Stimulated activated CD4-positive, alpha-beta T cell treated with anti-CD3 and anti-CD28 coated beads, TNF-alpha, amount 100 ng/mL, for 24 hours (primary cell): ENCODE measurements around the gene ZNF17.

Source experiments
- DNase-seq, 3 experiments: peaks; one replicate each; pipeline ENCODE4 v3.0.0-alpha.2; 2020; ENCODE audit warnings: low read depth in 3 of 3

Gene ZNF17

DNA sequence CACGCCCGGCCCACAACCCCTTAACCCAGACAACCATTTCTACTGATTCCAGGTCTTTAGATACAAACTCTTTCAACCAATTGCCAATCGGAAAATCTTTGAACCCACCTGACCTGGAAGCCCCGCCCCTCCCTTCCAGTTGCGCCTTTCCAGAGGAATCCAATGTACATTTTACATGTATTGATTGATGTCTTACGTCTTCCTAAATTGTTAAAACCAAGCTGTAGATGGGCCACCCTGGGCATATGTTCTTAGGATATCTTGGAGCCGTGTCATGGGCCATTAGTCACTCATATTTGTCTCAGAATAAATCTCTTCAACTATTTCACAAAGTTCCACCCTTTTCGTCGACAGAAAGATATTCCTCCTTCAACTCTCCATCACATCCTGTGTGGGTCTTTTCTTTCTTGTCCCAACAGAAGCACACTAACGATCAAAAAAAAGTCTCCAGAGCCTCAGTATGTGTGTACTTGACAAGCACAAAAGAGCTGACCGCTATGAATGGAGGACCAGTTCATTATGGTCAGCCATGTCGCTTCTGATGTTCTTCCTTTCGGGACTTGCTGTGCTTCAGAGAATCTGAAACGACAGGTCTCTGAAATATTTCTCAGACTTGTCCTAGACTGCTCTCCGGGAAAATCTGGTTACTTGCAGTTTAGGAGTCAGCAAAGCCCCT, 23.6 kb downstream of the ZNF17 start:
- DNase-seq: no peak

DNA sequence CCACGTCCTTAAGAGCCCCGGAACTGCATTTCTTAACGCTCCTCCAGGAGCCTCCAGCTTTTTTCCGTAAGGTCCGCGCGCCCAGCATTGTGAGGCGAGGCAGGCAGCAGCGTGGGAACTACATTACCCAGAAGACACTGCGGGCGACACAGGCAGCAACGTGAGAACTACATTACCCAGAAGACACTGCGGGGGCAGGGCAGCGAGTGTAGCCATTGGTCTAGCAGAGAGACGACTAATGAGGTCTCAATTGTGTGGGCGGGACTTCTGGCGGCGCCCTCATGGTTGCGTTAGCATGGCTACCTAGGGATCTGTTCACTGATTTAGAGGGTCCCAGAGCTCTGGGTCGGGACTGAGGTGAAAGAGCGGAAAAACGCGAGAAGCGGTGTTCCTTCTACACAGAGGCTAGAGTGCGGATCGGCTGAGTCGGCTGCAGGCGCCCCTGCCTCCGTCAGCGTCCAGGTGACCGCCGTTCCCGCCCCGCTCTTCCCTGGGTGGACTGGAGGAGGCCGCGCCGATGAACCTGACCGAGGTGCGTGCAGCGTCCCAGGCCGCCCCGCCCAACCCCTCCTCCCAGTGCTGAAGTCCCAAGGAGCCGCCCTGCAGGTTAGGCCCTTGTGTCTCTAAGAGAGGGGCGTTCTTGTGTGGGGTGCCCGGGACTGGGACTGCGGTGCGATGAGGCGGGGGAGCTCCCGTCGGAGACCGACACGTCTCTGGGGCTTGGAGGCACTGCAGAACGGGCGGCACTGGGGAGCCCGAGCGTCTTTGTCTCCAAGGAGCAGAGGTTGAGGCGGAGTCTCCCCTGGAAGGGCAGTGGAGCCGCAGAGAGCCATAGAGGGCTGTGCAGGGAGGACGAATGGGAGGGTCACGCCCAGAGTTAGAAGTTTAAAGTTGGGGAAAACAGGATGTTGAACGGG, 24.4 kb downstream of the ZNF17 start, which contains the start of gene ZNF749:
Gene ZNF749, plus strand, starts transcription at position 264 of the 917 bp plus-strand sequence. Its CDS starts 254 bp downstream, at position 518.
- peak; percentile 90 to 99 (median 94) for DNase-seq

DNA sequence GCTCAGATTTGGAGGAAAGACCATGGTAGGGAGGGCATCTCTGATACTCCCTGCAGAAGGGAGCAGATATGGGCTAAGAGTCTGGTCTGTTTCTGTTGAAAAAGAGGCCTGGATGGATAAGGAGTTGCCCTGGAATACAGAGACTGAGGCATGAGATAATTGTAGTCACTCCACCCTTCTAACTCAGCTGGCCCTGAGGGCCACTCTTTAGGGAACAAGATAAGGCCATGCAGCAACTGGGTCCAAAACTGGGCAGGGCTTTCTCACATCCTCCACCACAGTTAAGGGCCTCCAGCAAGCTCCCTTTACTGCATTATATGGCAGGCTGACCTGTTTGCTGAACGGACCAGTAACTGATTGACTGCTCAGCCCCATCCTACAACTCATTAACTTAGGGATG, 25.5 kb downstream of the ZNF17 start:
- no peak for DNase-seq

- no peak for DNase-seq
Measured at GRCh38 chr19:57437931-57438330, 27.0 kb downstream of the ZNF17 start.

DNA sequence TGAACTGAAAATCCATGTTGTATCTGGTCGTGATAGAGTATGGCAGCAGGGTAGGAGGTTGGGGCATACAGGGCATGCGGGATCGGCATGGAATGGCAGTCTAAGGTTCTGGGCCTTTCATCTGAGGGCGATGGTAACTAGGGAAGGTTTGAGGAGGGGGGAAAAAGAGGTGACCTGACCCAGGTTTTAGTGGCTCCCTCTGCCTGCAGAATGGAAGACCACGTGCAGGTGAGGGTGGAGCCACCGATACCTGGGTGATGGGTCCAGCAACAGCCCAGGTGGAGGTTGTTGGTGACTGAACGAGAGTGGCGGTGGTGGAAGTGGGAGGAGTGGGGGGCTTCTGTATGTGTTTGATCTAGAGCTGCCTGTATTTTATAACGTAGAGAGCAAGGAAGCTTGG, 28.0 kb downstream of the ZNF17 start:
- DNase-seq: no peak

GRCh38 chr19:57441979-57442752, 31.2 kb downstream of the ZNF17 start:
- DNase-seq: no peak

DNA sequence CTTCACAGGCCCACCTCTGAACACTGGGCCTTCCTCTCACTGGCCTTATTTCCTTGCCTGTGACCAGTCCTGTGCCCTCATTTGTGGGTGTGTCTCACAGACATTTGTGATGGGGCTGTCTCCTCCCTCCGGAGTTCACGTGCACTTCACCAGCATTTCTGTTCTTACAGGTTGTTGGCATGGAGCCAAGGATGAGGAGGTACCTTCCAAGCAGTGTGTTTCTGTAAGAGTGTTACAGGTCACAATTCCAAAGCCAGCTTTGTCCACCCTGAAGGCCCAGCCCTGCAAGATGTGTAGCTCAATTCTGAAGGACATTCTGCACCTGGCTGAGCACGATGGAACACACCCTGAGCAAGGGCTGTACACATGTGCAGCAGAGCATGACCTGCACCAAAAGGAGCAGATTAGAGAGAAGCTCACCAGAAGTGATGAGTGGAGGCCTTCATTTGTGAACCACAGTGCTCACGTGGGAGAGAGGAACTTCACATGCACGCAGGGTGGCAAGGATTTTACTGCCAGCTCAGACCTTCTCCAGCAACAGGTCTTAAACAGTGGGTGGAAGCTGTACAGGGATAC, 32.2 kb downstream of the ZNF17 start:
- no peak for DNase-seq

- DNase-seq: no peak
Measured at GRCh38 chr19:57452307-57452706, 41.3 kb downstream of the ZNF17 start.

GRCh38 chr19:57465680-57466381, 54.9 kb downstream of the ZNF17 start:
- DNase-seq: no peak

GRCh38 chr19:57466489-57466888, 55.5 kb downstream of the ZNF17 start:
- DNase-seq: no peak
